ENCODE data around the gene PRR9. TPM values are rescaled to one million over a fixed set of nuclear protein-coding genes. Genes with fewer than 3 reads are reported as not detected.

The PRR9 gene
- total RNA-seq, 1 experiment from 2014 or later: not detected

- H3K27me3 ChIP-seq (ENCODE audit: low read length): no peaks in the 10 kb centered on the region
- H3K4me3 ChIP-seq (ENCODE audit: low read length): no peak overlapping the region
- no peaks in the 10 kb centered on the region for H3K79me2 ChIP-seq (ENCODE audit: low read length)
- no peak overlapping the region for H2AFZ ChIP-seq (ENCODE audit: low read length)
- no peak overlapping the region for H3K27ac ChIP-seq (ENCODE audit: low read length)
- H3K4me1 ChIP-seq (ENCODE audit: low read length): no peaks in the 10 kb centered on the region
- no peaks in the 10 kb centered on the region for H3K36me3 ChIP-seq (ENCODE audit: insufficient read depth, low read length)
- no peak overlapping the region for H3K4me2 ChIP-seq (ENCODE audit: low read depth, low read length, poor library complexity, severe bottlenecking)
- H3K9ac ChIP-seq (ENCODE audit: low read length): no peak overlapping the region
- H3K9me3 ChIP-seq (ENCODE audit: low read length): no peaks in the 10 kb centered on the region
- no peaks in the 10 kb centered on the region for H3K9me2 ChIP-seq (replicated peaks; ENCODE audit: insufficient read depth, low read length)
- DNase-seq: no peak
- H4K20me1 ChIP-seq (ENCODE audit: insufficient read depth, low read depth, low read length): 0 out of 2 replicates have a peak, but pooled peaks cover 2% of the 10 kb centered on the region
Observed at GRCh38 chr1:153231785-153232184, 14.4 kb downstream of the PRR9 start.

GRCh38 chr1:153232553-153232952 lies 15.2 kb downstream of the PRR9 start:
- Histone ChIP-seq H3K4me1 (ENCODE audit: low read length) (no peaks in the 10 kb centered on the region), H3K9me2 (replicated peaks; ENCODE audit: insufficient read depth, low read length) (no peaks in the 10 kb centered on the region), H3K9ac (ENCODE audit: low read length) (no peak overlapping the region), H3K27ac (ENCODE audit: low read length) (no peak overlapping the region), H3K4me3 (ENCODE audit: low read length) (no peak overlapping the region), H3K4me2 (ENCODE audit: low read depth, low read length, poor library complexity, severe bottlenecking) (no peak overlapping the region), H3K9me3 (ENCODE audit: low read length) (no peaks in the 10 kb centered on the region), H3K36me3 (ENCODE audit: insufficient read depth, low read length) (no peaks in the 10 kb centered on the region), H3K27me3 (ENCODE audit: low read length) (no peaks in the 10 kb centered on the region), H2AFZ (ENCODE audit: low read length) (no peak overlapping the region), H4K20me1 (ENCODE audit: insufficient read depth, low read depth, low read length) (no peaks in the 10 kb centered on the region), H3K79me2 (ENCODE audit: low read length) (no peaks in the 10 kb centered on the region)
- no peak for DNase-seq

GRCh38 chr1:153233448-153233847 lies 16.1 kb downstream of the PRR9 start:
- Histone ChIP-seq H3K27me3 (ENCODE audit: low read length) (no peaks in the 10 kb centered on the region), H2AFZ (ENCODE audit: low read length) (no peak overlapping the region), H3K4me3 (ENCODE audit: low read length) (no peak overlapping the region), H3K27ac (ENCODE audit: low read length) (no peak overlapping the region), H3K9me2 (replicated peaks; ENCODE audit: insufficient read depth, low read length) (no peaks in the 10 kb centered on the region), H3K9me3 (ENCODE audit: low read length) (no peaks in the 10 kb centered on the region), H3K4me2 (ENCODE audit: low read depth, low read length, poor library complexity, severe bottlenecking) (no peak overlapping the region), H3K9ac (ENCODE audit: low read length) (no peak overlapping the region), H3K36me3 (ENCODE audit: insufficient read depth, low read length) (no peaks in the 10 kb centered on the region), H3K79me2 (ENCODE audit: low read length) (no peaks in the 10 kb centered on the region), H3K4me1 (ENCODE audit: low read length) (no peaks in the 10 kb centered on the region), H4K20me1 (ENCODE audit: insufficient read depth, low read depth, low read length) (no peaks in the 10 kb centered on the region)
- DNase-seq: no peak

DNA sequence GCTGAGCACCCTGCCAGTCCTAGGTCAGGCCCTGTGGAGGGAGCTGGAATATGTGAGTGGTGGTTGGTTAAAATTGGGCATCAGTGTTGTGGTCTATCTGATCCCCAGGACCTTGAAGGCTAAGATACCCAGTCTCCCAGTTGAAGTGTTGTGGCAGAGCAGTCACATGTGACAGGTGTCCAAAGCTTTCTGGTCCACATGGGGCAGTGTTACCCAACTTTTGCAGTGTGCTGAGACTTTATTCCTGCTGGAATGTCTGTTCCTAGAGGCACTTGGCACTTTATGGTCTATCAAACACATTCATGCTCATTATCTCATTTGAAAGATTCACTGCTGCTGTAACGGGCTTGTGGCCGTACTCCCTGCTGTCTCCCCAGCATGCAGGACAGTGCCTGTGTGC lies 21.1 kb downstream of the PRR9 start:
- no peaks in the 10 kb centered on the region for H3K9me2 ChIP-seq (replicated peaks; ENCODE audit: insufficient read depth, low read length)
- no peak overlapping the region for H3K9ac ChIP-seq (ENCODE audit: low read length)
- H3K27me3 ChIP-seq (ENCODE audit: low read length): no peaks in the 10 kb centered on the region
- H4K20me1 ChIP-seq (ENCODE audit: insufficient read depth, low read depth, low read length): no peaks in the 10 kb centered on the region
- H3K27ac ChIP-seq (ENCODE audit: low read length): no peak overlapping the region
- no peak overlapping the region for H3K4me3 ChIP-seq (ENCODE audit: low read length)
- DNase-seq: no peak
- no peak overlapping the region for H3K4me2 ChIP-seq (ENCODE audit: low read depth, low read length, poor library complexity, severe bottlenecking)
- H2AFZ ChIP-seq (ENCODE audit: low read length): no peak overlapping the region
- no peaks in the 10 kb centered on the region for H3K79me2 ChIP-seq (ENCODE audit: low read length)
- H3K9me3 ChIP-seq (ENCODE audit: low read length): no peaks in the 10 kb centered on the region
- no peaks in the 10 kb centered on the region for H3K4me1 ChIP-seq (ENCODE audit: low read length)
- H3K36me3 ChIP-seq (ENCODE audit: insufficient read depth, low read length): no peaks in the 10 kb centered on the region

DNA sequence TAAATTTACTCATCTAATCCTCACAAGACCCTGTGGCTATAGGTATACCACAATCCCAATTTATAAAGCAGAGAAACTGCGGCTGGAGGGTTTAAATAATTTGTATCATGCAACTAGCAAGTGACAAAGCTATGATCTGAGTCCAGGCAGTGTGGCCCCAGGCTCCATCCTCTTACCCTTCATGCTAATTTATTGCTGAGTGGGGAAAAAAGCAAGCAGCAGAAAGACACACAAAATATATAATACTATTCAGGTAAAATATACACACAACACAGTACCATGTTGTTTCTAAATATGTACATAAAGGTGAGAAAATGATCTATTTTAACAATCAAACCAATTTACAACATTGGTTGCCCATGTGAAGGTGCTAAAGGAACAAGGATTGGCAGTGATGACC lies 24.8 kb downstream of the PRR9 start:
- H3K36me3 ChIP-seq (ENCODE audit: insufficient read depth, low read length): no peaks in the 10 kb centered on the region
- no peak overlapping the region for H3K4me2 ChIP-seq (ENCODE audit: low read depth, low read length, poor library complexity, severe bottlenecking)
- no peak overlapping the region for H3K4me3 ChIP-seq (ENCODE audit: low read length)
- no peaks in the 10 kb centered on the region for H3K9me3 ChIP-seq (ENCODE audit: low read length)
- no peak for DNase-seq
- no peaks in the 10 kb centered on the region for H3K27me3 ChIP-seq (ENCODE audit: low read length)
- no peak overlapping the region for H3K9ac ChIP-seq (ENCODE audit: low read length)
- no peaks in the 10 kb centered on the region for H3K4me1 ChIP-seq (ENCODE audit: low read length)
- no peaks in the 10 kb centered on the region for H3K9me2 ChIP-seq (replicated peaks; ENCODE audit: insufficient read depth, low read length)
- H3K27ac ChIP-seq (ENCODE audit: low read length): no peak overlapping the region
- H2AFZ ChIP-seq (ENCODE audit: low read length): no peak overlapping the region
- no peaks in the 10 kb centered on the region for H3K79me2 ChIP-seq (ENCODE audit: low read length)
- no peaks in the 10 kb centered on the region for H4K20me1 ChIP-seq (ENCODE audit: insufficient read depth, low read depth, low read length)

- H3K27ac ChIP-seq (ENCODE audit: low read length): no peak overlapping the region
- DNase-seq: no peak
- no peaks in the 10 kb centered on the region for H4K20me1 ChIP-seq (ENCODE audit: insufficient read depth, low read depth, low read length)
- H3K9me3 ChIP-seq (ENCODE audit: low read length): no peaks in the 10 kb centered on the region
- no peak overlapping the region for H2AFZ ChIP-seq (ENCODE audit: low read length)
- H3K4me1 ChIP-seq (ENCODE audit: low read length): no peaks in the 10 kb centered on the region
- no peak overlapping the region for H3K4me2 ChIP-seq (ENCODE audit: low read depth, low read length, poor library complexity, severe bottlenecking)
- no peak overlapping the region for H3K4me3 ChIP-seq (ENCODE audit: low read length)
- H3K79me2 ChIP-seq (ENCODE audit: low read length): no peaks in the 10 kb centered on the region
- no peaks in the 10 kb centered on the region for H3K36me3 ChIP-seq (ENCODE audit: insufficient read depth, low read length)
- no peaks in the 10 kb centered on the region for H3K27me3 ChIP-seq (ENCODE audit: low read length)
- H3K9ac ChIP-seq (ENCODE audit: low read length): no peak overlapping the region
- no peaks in the 10 kb centered on the region for H3K9me2 ChIP-seq (replicated peaks; ENCODE audit: insufficient read depth, low read length)
Observed at GRCh38 chr1:153245466-153245865, 28.1 kb downstream of the PRR9 start.

GRCh38 chr1:153246018-153246417 lies 28.6 kb downstream of the PRR9 start:
- Histone ChIP-seq H3K4me3 (ENCODE audit: low read length) (no peak overlapping the region), H3K9me3 (ENCODE audit: low read length) (no peaks in the 10 kb centered on the region), H3K9ac (ENCODE audit: low read length) (no peak overlapping the region), H3K27ac (ENCODE audit: low read length) (no peak overlapping the region), H3K79me2 (ENCODE audit: low read length) (no peaks in the 10 kb centered on the region), H3K4me2 (ENCODE audit: low read depth, low read length, poor library complexity, severe bottlenecking) (no peak overlapping the region), H3K27me3 (ENCODE audit: low read length) (no peaks in the 10 kb centered on the region), H3K4me1 (ENCODE audit: low read length) (no peaks in the 10 kb centered on the region), H2AFZ (ENCODE audit: low read length) (no peak overlapping the region), H4K20me1 (ENCODE audit: insufficient read depth, low read depth, low read length) (no peaks in the 10 kb centered on the region), H3K36me3 (ENCODE audit: insufficient read depth, low read length) (no peaks in the 10 kb centered on the region), H3K9me2 (replicated peaks; ENCODE audit: insufficient read depth, low read length) (no peaks in the 10 kb centered on the region)
- no peak for DNase-seq

DNA sequence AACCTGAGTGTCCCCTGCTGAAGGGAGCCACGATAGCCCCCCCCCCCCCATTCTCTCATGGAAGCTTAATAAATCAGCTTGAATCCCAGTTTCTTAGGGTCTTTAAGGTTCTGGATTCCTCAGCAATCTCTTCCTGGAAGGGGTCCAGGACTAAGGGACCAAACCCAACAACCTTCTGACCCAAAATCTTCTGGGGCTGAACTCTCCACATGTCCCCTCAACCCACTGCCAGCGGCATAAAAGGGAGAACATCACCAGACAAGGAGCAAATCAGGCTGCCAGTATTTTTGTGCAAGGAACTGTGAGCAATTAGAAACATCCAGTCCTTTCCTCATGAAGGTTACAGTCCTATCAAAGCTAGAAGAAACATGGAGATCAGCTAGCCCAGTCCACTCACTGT lies 29.4 kb downstream of the PRR9 start:
- Histone ChIP-seq H3K9me3 (ENCODE audit: low read length) (no peaks in the 10 kb centered on the region), H3K79me2 (ENCODE audit: low read length) (no peaks in the 10 kb centered on the region), H3K4me1 (ENCODE audit: low read length) (no peaks in the 10 kb centered on the region), H4K20me1 (ENCODE audit: insufficient read depth, low read depth, low read length) (no peaks in the 10 kb centered on the region), H3K4me2 (ENCODE audit: low read depth, low read length, poor library complexity, severe bottlenecking) (no peak overlapping the region), H3K36me3 (ENCODE audit: insufficient read depth, low read length) (no peaks in the 10 kb centered on the region), H3K27me3 (ENCODE audit: low read length) (no peaks in the 10 kb centered on the region), H3K4me3 (ENCODE audit: low read length) (no peak overlapping the region), H3K9me2 (replicated peaks; ENCODE audit: insufficient read depth, low read length) (no peaks in the 10 kb centered on the region), H3K9ac (ENCODE audit: low read length) (no peak overlapping the region), H2AFZ (ENCODE audit: low read length) (no peak overlapping the region), H3K27ac (ENCODE audit: low read length) (no peak overlapping the region)
- DNase-seq: no peak

All from Karpas-422 (cell line).